ENCODE data around the gene PPP2R3B.

The PPP2R3B gene

GRCh38 chrX:334971-335757, 51.5 kb downstream of the PPP2R3B start:
- TF ChIP-seq TCF12 (IDR thresholded peaks at IDR 0.05; ENCODE audit: low read depth) (no peak), CREB1 (IDR thresholded peaks at IDR 0.05; ENCODE audit: low read depth) (no peak), REST (IDR thresholded peaks at IDR 0.05; ENCODE audit: low read depth) (no peak)

- no peak for TF ChIP-seq RAD21 (IDR thresholded peaks at IDR 0.05; ENCODE audit: low read depth)
- TF ChIP-seq MAX (IDR thresholded peaks at IDR 0.05): no peak
These were observed 52.3 kb downstream of the PPP2R3B start for GRCh38 chrX:334331-334891.

GRCh38 chrX:333611-334311, 52.9 kb downstream of the PPP2R3B start:
- TF ChIP-seq REST (IDR thresholded peaks at IDR 0.05; ENCODE audit: low read depth) (no peak), TEAD4 (IDR thresholded peaks at IDR 0.05) (no peak), RAD21 (IDR thresholded peaks at IDR 0.05; ENCODE audit: low read depth) (no peak), YY1 (IDR thresholded peaks at IDR 0.05; ENCODE audit: low read depth) (no peak), FOXM1 (IDR thresholded peaks at IDR 0.05; ENCODE audit: borderline replicate concordance, low read depth) (no peak), TCF12 (IDR thresholded peaks at IDR 0.05; ENCODE audit: low read depth) (no peak), CEBPB (IDR thresholded peaks at IDR 0.05) (no peak)

GRCh38 chrX:332916-333610, 53.6 kb downstream of the PPP2R3B start:
- TF ChIP-seq ZBTB7A (IDR thresholded peaks at IDR 0.05; ENCODE audit: low read depth) (no peak), MAX (IDR thresholded peaks at IDR 0.05) (no peak), TCF12 (IDR thresholded peaks at IDR 0.05; ENCODE audit: low read depth) (no peak), NFIC (IDR thresholded peaks at IDR 0.05) (no peak), EGR1 (IDR thresholded peaks at IDR 0.05) (no peak), RAD21 (IDR thresholded peaks at IDR 0.05; ENCODE audit: low read depth) (no peak), CREB1 (IDR thresholded peaks at IDR 0.05; ENCODE audit: low read depth) (no peak), YY1 (IDR thresholded peaks at IDR 0.05; ENCODE audit: low read depth) (no peak), TAF1 (IDR thresholded peaks at IDR 0.05; ENCODE audit: low read depth) (no peak), FOXM1 (IDR thresholded peaks at IDR 0.05; ENCODE audit: borderline replicate concordance, low read depth) (no peak), CEBPB (IDR thresholded peaks at IDR 0.05) (no peak), REST (IDR thresholded peaks at IDR 0.05; ENCODE audit: low read depth) (no peak), TEAD4 (IDR thresholded peaks at IDR 0.05) (no peak), EP300 (IDR thresholded peaks at IDR 0.05; ENCODE audit: borderline replicate concordance) (no peak), USF1 (IDR thresholded peaks at IDR 0.05) (no peak)
